Measurements from ENCODE around the gene INCA1. TPM values are rescaled to one million over a fixed set of nuclear protein-coding genes. Genes with fewer than 3 reads are reported as not detected.

INCA1 gene, protein sequence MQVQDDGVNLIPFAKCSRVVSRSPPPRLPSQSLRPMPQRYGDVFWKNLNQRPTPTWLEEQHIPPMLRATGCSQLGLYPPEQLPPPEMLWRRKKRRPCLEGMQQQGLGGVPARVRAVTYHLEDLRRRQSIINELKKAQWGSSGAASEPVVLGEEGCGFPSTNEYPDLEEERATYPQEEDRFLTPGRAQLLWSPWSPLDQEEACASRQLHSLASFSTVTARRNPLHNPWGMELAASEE
- 1.0 to 1.9 TPM (median 1.5 TPM) in 5 replicates for total RNA-seq (2022; extraction: Qiagen RNA extraction)

GRCh38 chr17:4997302-4998026 is at the start of gene INCA1, which contains the start of gene KIF1C:
TSS of gene INCA1 (minus strand) at chr17:4997522. CDS start at chr17:4994437, 3,085 bp downstream.
TSS of gene KIF1C (plus strand) at chr17:4997950. CDS start at chr17:5000247, 2,297 bp downstream.

DNA sequence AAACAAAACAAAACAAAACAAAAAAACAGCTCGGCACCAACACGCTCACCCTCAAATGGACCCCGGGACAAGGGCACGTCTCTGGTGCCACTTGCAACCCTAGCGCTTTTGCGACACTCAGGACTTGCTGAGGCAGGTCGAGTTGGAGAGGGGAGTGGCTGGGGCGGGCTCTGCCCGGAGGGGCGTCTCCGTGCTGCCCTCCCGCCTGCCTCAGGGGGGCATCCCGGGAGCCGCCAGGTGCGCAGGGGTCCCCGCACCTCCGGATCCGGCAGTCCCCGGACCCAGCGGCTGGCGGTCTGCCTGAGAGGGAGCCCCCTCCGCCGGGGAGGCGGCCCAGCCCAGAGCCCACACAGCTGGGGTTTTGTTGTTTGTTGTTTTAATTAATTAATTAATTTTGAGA is 38.0 kb upstream of the INCA1 start, which contains the start of gene SLC52A1:
Gene SLC52A1, minus strand, starts transcription at position 112 of the 400 bp plus-strand sequence. CDS start 820 bp downstream, outside the sequence.

GRCh38 chr17:4986951-4987766 is 10.2 kb downstream of the INCA1 start, which contains the start of gene CAMTA2:
TSS of gene CAMTA2 (minus strand) at chr17:4987675. CDS start at chr17:4986222, 1,453 bp downstream.

DNA sequence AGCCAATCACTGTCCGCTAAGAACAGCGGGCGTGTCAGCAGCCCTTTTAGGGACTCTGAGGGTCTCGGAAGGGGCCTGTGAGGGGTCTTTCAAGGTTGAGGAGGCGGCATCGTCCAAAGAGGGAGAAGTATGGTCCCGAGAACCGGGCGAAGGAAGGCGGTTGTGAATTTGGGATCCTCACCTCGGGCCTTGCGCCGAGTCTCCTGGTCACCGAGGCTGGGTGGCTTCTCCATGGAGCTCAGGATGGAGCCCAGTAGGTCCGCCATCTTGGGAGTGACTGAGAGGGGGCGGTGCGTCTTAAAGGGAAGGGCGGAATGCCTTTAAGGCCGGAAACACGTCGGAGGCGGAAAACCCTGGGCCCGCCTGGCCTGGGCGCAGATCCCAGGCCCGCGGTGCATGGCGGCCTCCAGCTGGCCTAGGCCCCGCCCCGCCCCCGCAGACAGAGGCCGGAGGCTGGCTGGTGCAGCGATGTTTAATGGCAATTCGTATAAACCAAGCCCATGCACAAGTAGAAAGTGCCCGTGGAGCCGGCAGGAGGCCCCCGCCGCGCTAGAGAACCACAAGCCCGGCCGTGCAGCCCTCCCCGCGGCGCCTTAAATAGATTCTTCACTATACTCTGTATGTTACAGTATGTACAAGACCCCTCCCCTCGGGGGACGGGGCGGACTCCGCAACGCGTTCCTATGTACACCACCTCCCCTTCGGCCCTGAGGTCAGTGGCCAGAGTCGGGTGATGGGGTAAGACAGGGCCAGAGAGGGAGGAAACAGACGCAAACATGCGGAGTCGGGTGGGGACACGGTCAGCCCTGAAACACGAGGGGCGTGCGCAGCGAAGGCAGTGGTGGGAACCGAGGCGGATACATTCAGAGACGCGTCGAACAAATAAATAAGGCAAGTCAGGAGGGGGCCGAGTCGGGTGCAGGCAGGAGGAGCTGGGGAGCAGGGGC is 29.5 kb downstream of the INCA1 start, which contains the start of gene SPAG7:
Gene SPAG7, minus strand, starts transcription at position 279 of the 947 bp plus-strand sequence. Its CDS starts 13 bp downstream, at position 266.

GRCh38 chr17:4950746-4951204 is 46.5 kb downstream of the INCA1 start, which contains the start of gene ENO3:
TSS of gene ENO3 (plus strand) at chr17:4951119. CDS start at chr17:4951830, 711 bp downstream.

GRCh38 chr17:4948166-4948930 is 49.0 kb downstream of the INCA1 start, which contains the start of gene PFN1:
TSS of gene PFN1 (minus strand) at chr17:4948530. CDS start at chr17:4948394, 136 bp downstream.

GRCh38 chr17:4939796-4940554 is 57.3 kb downstream of the INCA1 start, which contains the start of the genes RNF167 and SLC25A11:
TSS of gene RNF167 (plus strand) at chr17:4940268. CDS start at chr17:4940910, 642 bp downstream.
TSS of gene SLC25A11 (minus strand) at chr17:4940046. CDS start at chr17:4939910, 136 bp downstream.

Other genes starting within 250 kb of the INCA1 start
- 0.34 to 1.2 TPM (median 0.66 TPM) in 5 replicates for gene TM4SF5, start 225.6 kb downstream of the INCA1 start, total RNA-seq (2022; extraction: Qiagen RNA extraction)
- gene VMO1, start 211.2 kb downstream of the INCA1 start, total RNA-seq (2022; extraction: Qiagen RNA extraction): 0.81 to 1.2 TPM (median 1.0 TPM) in 5 replicates
- not detected in 5 replicates for gene GLTPD2, start 208.6 kb downstream of the INCA1 start, total RNA-seq (2022; extraction: Qiagen RNA extraction)
- gene PSMB6, start 201.4 kb downstream of the INCA1 start, total RNA-seq (2022; extraction: Qiagen RNA extraction): 454 to 502 TPM (median 480 TPM) in 5 replicates
- gene PLD2, start 190.4 kb downstream of the INCA1 start, total RNA-seq (2022; extraction: Qiagen RNA extraction): 16.1 to 28.8 TPM (median 21.3 TPM) in 5 replicates
- gene MINK1, start 164.2 kb downstream of the INCA1 start, total RNA-seq (2022; extraction: Qiagen RNA extraction): 37.4 to 64.7 TPM (median 58.2 TPM) in 5 replicates
- 0.26 to 0.39 TPM (median 0.28 TPM) in 5 replicates for gene C17orf107, start 98.0 kb downstream of the INCA1 start, total RNA-seq (2022; extraction: Qiagen RNA extraction)
- gene CHRNE, start 94.4 kb downstream of the INCA1 start, total RNA-seq (2022; extraction: Qiagen RNA extraction): 0.05 to 0.25 TPM (median 0.06 TPM) in 3 of 5 replicates, not detected in the others
- not detected in 5 replicates for gene GP1BA, start 65.2 kb downstream of the INCA1 start, total RNA-seq (2022; extraction: Qiagen RNA extraction)
- gene SLC25A11, start 57.5 kb downstream of the INCA1 start, total RNA-seq (2022; extraction: Qiagen RNA extraction): 45.9 to 69.3 TPM (median 67.6 TPM) in 5 replicates
- 86.7 to 163 TPM (median 139 TPM) in 5 replicates for gene RNF167, start 57.3 kb downstream of the INCA1 start, total RNA-seq (2022; extraction: Qiagen RNA extraction)
- 2,234 to 3,252 TPM (median 3,174 TPM) in 5 replicates for gene PFN1, start 49.0 kb downstream of the INCA1 start, total RNA-seq (2022; extraction: Qiagen RNA extraction)
- 39.2 to 50.6 TPM (median 42.0 TPM) in 5 replicates for gene ENO3, start 46.4 kb downstream of the INCA1 start, total RNA-seq (2022; extraction: Qiagen RNA extraction)
- gene SPAG7, start 29.7 kb downstream of the INCA1 start, total RNA-seq (2022; extraction: Qiagen RNA extraction): 66.7 to 87.0 TPM (median 69.4 TPM) in 5 replicates
- 19.4 to 41.9 TPM (median 36.7 TPM) in 5 replicates for gene CAMTA2, start 9.8 kb downstream of the INCA1 start, total RNA-seq (2022; extraction: Qiagen RNA extraction)
- gene KIF1C, start 428 bp upstream of the INCA1 start, total RNA-seq (2022; extraction: Qiagen RNA extraction): 108 to 141 TPM (median 136 TPM) in 5 replicates
- gene SLC52A1, start 37.9 kb upstream of the INCA1 start, total RNA-seq (2022; extraction: Qiagen RNA extraction): 0.34 to 1.0 TPM (median 0.65 TPM) in 5 replicates
- gene ZFP3, start 80.9 kb upstream of the INCA1 start, total RNA-seq (2022; extraction: Qiagen RNA extraction): 0.84 to 1.4 TPM (median 1.1 TPM) in 5 replicates
- gene ZNF232, start 114.4 kb upstream of the INCA1 start, total RNA-seq (2022; extraction: Qiagen RNA extraction): 3.6 to 4.2 TPM (median 3.8 TPM) in 5 replicates
- 0.02 to 0.05 TPM (median 0.02 TPM) in 5 replicates for gene USP6, start 118.5 kb upstream of the INCA1 start, total RNA-seq (2022; extraction: Qiagen RNA extraction)
- gene ZNF594, start 194.3 kb upstream of the INCA1 start, total RNA-seq (2022; extraction: Qiagen RNA extraction): 1.1 to 1.5 TPM (median 1.5 TPM) in 5 replicates
- gene SCIMP, start 237.3 kb upstream of the INCA1 start, total RNA-seq (2022; extraction: Qiagen RNA extraction): not detected in 5 replicates